Neuronal stem cell (in vitro differentiated cells): ENCODE data around the gene HOOK2.

Source experiments
- DNase-seq: peaks from one replicate; pipeline ENCODE4 v3.0.0-alpha.2; 2013; ENCODE audit warnings: low spot score
- H2AFZ ChIP-seq: one replicate; pipeline ENCODE4 v1.6.1; 2013; ENCODE audit warnings: mild to moderate bottlenecking, low read length, inconsistent platforms
- H2AK5ac ChIP-seq: 2 replicates; pipeline ENCODE4 v1.6.1; 2013; ENCODE audit warnings: low read depth, mild to moderate bottlenecking, inconsistent platforms, low read length, moderate library complexity, mixed read lengths
- H2BK120ac ChIP-seq: 2 replicates; pipeline ENCODE4 v1.6.1; 2013; ENCODE audit warnings: low read depth, mild to moderate bottlenecking, inconsistent platforms, low read length, moderate library complexity, mixed read lengths
- H2BK12ac ChIP-seq: one replicate; pipeline ENCODE4 v1.6.1; 2013; ENCODE audit warnings: low read length, inconsistent platforms
- H2BK15ac ChIP-seq: 2 replicates; pipeline ENCODE4 v1.6.1; 2013; ENCODE audit warnings: mild to moderate bottlenecking, low read length, inconsistent platforms, mixed read lengths
- H2BK5ac ChIP-seq: one replicate; pipeline ENCODE4 v1.6.1; 2013; ENCODE audit warnings: inconsistent platforms, mild to moderate bottlenecking, low read length, moderate library complexity
- H3K14ac ChIP-seq: one replicate; pipeline ENCODE4 v1.6.1; 2013; ENCODE audit warnings: low read length, inconsistent platforms
- H3K18ac ChIP-seq: 2 replicates; pipeline ENCODE4 v1.6.1; 2013; ENCODE audit warnings: low read length, inconsistent platforms
- H3K23ac ChIP-seq: 2 replicates; pipeline ENCODE4 v1.6.1; 2013; ENCODE audit warnings: low read depth, mild to moderate bottlenecking, mixed read lengths, low read length, inconsistent platforms; ENCODE audit not compliant: poor library complexity
- H3K27ac ChIP-seq: replicated peaks from 3 replicates; pipeline ENCODE4 v1.5.1; 2013; ENCODE audit warnings: low read length, inconsistent platforms
- H3K27me3 ChIP-seq, 3 experiments: 2 replicates each; pipeline ENCODE4 v1.6.1; 2013; ENCODE audit warnings: low read length in 3 of 3, mild to moderate bottlenecking in 2 of 3, inconsistent platforms in 1 of 3, low read depth in 1 of 3, mixed read lengths in 1 of 3, moderate library complexity in 1 of 3; ENCODE audit not compliant: control insufficient read depth in 3 of 3, insufficient read depth in 3 of 3
- H3K36me3 ChIP-seq, 2 donors: replicated peaks in 1 of 2; 2 replicates each; pipeline ENCODE4 v1.6.1; 2013; ENCODE audit warnings: low read length in 2 of 2; ENCODE audit not compliant: control insufficient read depth in 2 of 2, insufficient read depth in 2 of 2
- H3K4ac ChIP-seq: 2 replicates; pipeline ENCODE4 v1.6.1; 2013; ENCODE audit warnings: inconsistent platforms, mild to moderate bottlenecking, low read length, moderate library complexity
- H3K4me1 ChIP-seq, 2 donors: 1 replicate in 1 of 2; 2 replicates in 1 of 2; pipeline ENCODE4 v1.6.1; 2013; ENCODE audit warnings: low read length in 2 of 2, low read depth in 1 of 2; ENCODE audit not compliant: control insufficient read depth in 2 of 2, insufficient read depth in 1 of 2
- H3K4me2 ChIP-seq: one replicate; pipeline ENCODE4 v1.6.1; 2013; ENCODE audit warnings: mild to moderate bottlenecking, low read length, inconsistent platforms; ENCODE audit not compliant: insufficient read depth, poor library complexity, severe bottlenecking
- H3K4me3 ChIP-seq, 2 donors: 2 replicates each; pipeline ENCODE4 v1.5.1; 2013; ENCODE audit warnings: low read length in 2 of 2, mild to moderate bottlenecking in 2 of 2, inconsistent platforms in 1 of 2, moderate library complexity in 1 of 2
- H3K79me1 ChIP-seq: one replicate; pipeline ENCODE4 v1.6.1; 2013; ENCODE audit warnings: low read depth, mild to moderate bottlenecking, inconsistent platforms, low read length, moderate library complexity
- H3K9ac ChIP-seq: one replicate; pipeline ENCODE4 v1.6.1; 2013; ENCODE audit warnings: mild to moderate bottlenecking, low read depth, low read length, inconsistent platforms; ENCODE audit not compliant: poor library complexity
- H3K9me3 ChIP-seq, 2 donors: replicated peaks in 1 of 2; 2 replicates each; pipeline versions ENCODE3 to v1.6.1; 2013; ENCODE audit warnings: low read length in 2 of 2, mild to moderate bottlenecking in 2 of 2, inconsistent platforms in 1 of 2, low read depth in 1 of 2, mixed read lengths in 1 of 2, moderate library complexity in 1 of 2; ENCODE audit not compliant: control insufficient read depth in 2 of 2, insufficient read depth in 1 of 2
- H4K8ac ChIP-seq: one replicate; pipeline ENCODE4 v1.6.1; 2013; ENCODE audit warnings: low read depth, mild to moderate bottlenecking, inconsistent platforms, low read length, moderate library complexity
- H4K91ac ChIP-seq: one replicate; pipeline ENCODE4 v1.6.1; 2013; ENCODE audit warnings: low read length, low read depth, mild to moderate bottlenecking, inconsistent platforms; ENCODE audit not compliant: poor library complexity
- WGBS, 2 donors: extraction: QIAGEN DNeasy Blood & Tissue Kit; methylation state at CpG; one replicate each; pipeline ENCODE4 v1.1.7; 2013; ENCODE audit warnings: missing lambda C conversion rate in 2 of 2, mixed read lengths in 1 of 2; ENCODE audit not compliant: insufficient read length in 2 of 2, insufficient replicate concordance in 1 of 2; ENCODE audit errors: extremely low coverage in 2 of 2; 5-methylcytosine and 5-hydroxymethylcytosine counted together

Gene HOOK2

DNA sequence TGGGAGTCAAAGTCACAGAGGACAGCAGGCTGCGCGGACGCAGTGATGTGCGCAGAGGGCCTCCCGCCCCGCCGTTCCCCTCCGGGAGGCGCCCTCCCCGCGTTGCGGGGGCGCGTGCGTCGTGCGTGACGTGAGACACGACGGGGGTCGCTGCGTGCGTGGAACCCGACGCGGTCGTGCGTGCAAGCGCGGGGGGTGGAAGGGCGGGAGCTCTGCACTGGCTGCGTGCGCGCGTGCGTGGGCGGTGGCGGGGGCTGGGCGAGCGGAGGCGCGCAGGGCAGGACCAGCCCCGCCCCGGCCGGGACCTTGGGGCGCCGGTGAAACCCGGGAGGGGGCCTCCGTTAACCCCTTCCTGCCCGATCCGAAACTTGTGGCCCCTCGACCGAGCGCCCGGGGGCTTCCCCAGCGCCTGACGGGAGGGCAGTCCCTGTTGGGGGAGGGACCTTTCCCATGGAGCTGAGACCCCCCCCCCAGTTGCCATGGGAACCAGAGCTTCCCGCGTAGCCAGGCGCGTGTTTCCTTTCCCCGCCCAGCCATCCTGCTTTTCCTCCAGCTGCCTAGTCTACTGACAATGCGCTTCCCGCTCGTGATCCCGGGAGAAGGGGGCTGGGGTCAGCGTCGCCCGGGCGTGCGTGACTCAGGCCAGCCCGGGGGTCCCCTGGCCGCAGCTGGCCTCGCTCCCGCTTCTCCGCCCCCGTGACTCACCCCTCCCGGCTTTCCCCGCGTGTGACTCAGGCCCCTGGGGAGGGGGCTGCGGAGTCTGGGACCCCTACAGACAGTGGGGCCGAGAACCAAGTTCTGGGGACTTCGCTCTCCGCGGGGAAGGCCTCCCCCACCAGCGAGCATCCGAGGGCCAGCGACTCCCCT lies 7.3 kb upstream of the HOOK2 start:
- peak overlapping the region; percentile 75 for H3K23ac ChIP-seq
- H3K9me3 ChIP-seq, result peaks cover 0 to 2% of the 10 kb centered on the region in 2 donors
- peak overlapping the region; percentile 1 for H3K27ac ChIP-seq
- no peaks in the 10 kb centered on the region for H3K36me3 ChIP-seq
- peak overlapping the region; percentile 95 for H2BK120ac ChIP-seq
- peaks cover 0 to 3% (median 0%) of the 10 kb centered on the region in 3 experiments for H3K27me3 ChIP-seq
- H2BK12ac ChIP-seq, result peak overlapping the region; percentile 60
- peak overlapping the region; percentile 99 for H2AK5ac ChIP-seq
- no CpG with 5 or more reads among the region's 88 CpGs for WGBS, 2 donors
- no peaks in the 10 kb centered on the region for H3K79me1 ChIP-seq
- H2BK5ac ChIP-seq, result peak overlapping the region; percentile 96
- peak overlapping the region; percentile 99 for H2BK15ac ChIP-seq
- DNase-seq, result no peak
- H3K9ac ChIP-seq, result peak overlapping the region; percentile 95
- H2AFZ ChIP-seq, result peak overlapping the region; percentile 84
- peak overlapping the region; percentile 99 for H3K18ac ChIP-seq
- H4K8ac ChIP-seq, result no peak overlapping the region
- peak overlapping the region; percentile 46 to 80 for H3K4me3 ChIP-seq
- peak overlapping the region; percentile 94 for H3K4me2 ChIP-seq
- H3K14ac ChIP-seq, result peak overlapping the region; percentile 95
- H4K91ac ChIP-seq, result peak overlapping the region; percentile 99
- H3K4ac ChIP-seq, result peak overlapping the region; percentile 85
- peaks cover 23 to 49% of the 10 kb centered on the region in 2 donors for H3K4me1 ChIP-seq

GRCh38 chr19:12782174-12782423 lies 6.7 kb upstream of the HOOK2 start:
- Histone ChIP-seq H3K9me3 (peaks cover 0 to 2% of the 10 kb centered on the region in 2 donors), H3K4ac (peak overlapping the region; percentile 69), H3K4me1 (peaks cover 25 to 49% of the 10 kb centered on the region in 2 donors), H4K8ac (peak overlapping the region; percentile 97), H2BK15ac (peak overlapping the region; percentile 99), H3K4me3 (peak overlapping the region; percentile 46 to 80), H3K36me3 (no peaks in the 10 kb centered on the region), H3K18ac (peak overlapping the region; percentile 99), H2AFZ (peak overlapping the region; percentile 84), H4K91ac (peak overlapping the region; percentile 99), H2BK5ac (peak overlapping the region; percentile 96), H2BK120ac (peak overlapping the region; percentile 95), H3K9ac (peak overlapping the region; percentile 95), H3K4me2 (peak overlapping the region; percentile 94), H2BK12ac (no peak overlapping the region), H3K27ac (peak overlapping the region; percentile 1), H3K23ac (peak overlapping the region; percentile 75), H3K14ac (peak overlapping the region; percentile 77), H3K79me1 (no peaks in the 10 kb centered on the region), H3K27me3 (peaks cover 0 to 3% (median 0%) of the 10 kb centered on the region in 3 experiments), H2AK5ac (peak overlapping the region; percentile 90)
- WGBS, 2 donors, result no CpG with 5 or more reads among the region's 12 CpGs
- no peak for DNase-seq

- no peak overlapping the region for H3K27ac ChIP-seq
- H2AK5ac ChIP-seq, result no peak overlapping the region
- peak overlapping the region; percentile 47 for H3K14ac ChIP-seq
- no peak overlapping the region for H3K4ac ChIP-seq
- H3K79me1 ChIP-seq, result no peaks in the 10 kb centered on the region
- H2BK12ac ChIP-seq, result peak overlapping the region; percentile 93
- peaks cover 0 to 3% (median 0%) of the 10 kb centered on the region in 3 experiments for H3K27me3 ChIP-seq
- peak overlapping the region; percentile 80 for H3K18ac ChIP-seq
- peaks cover 0 to 2% of the 10 kb centered on the region in 2 donors for H3K9me3 ChIP-seq
- peaks cover 27 to 35% of the 10 kb centered on the region in 2 donors for H3K4me1 ChIP-seq
- H2BK120ac ChIP-seq, result no peak overlapping the region
- H2AFZ ChIP-seq, result peak overlapping the region; percentile 94
- H2BK5ac ChIP-seq, result no peak overlapping the region
- peak overlapping the region; percentile 81 for H3K23ac ChIP-seq
- no peak for DNase-seq
- H3K36me3 ChIP-seq, result peaks cover 0 to 1% of the 10 kb centered on the region in 2 donors
- peak overlapping the region; percentile 97 for H3K4me2 ChIP-seq
- peak overlapping the region in 1 of 2 donors; percentile 61 for H3K4me3 ChIP-seq
- WGBS, 2 donors, result no CpG with 5 or more reads among the region's 15 CpGs
- H2BK15ac ChIP-seq, result peak overlapping the region; percentile 45
- no peak overlapping the region for H3K9ac ChIP-seq
- no peak overlapping the region for H4K8ac ChIP-seq
- H4K91ac ChIP-seq, result no peak overlapping the region
These were observed 4.0 kb upstream of the HOOK2 start for GRCh38 chr19:12779162-12779993.

- peak overlapping the region in 1 of 2 donors; percentile 61 for H3K4me3 ChIP-seq
- peak overlapping the region; percentile 81 for H3K23ac ChIP-seq
- H2BK120ac ChIP-seq, result no peak overlapping the region
- no peak overlapping the region for H3K4ac ChIP-seq
- WGBS, 2 donors, result no CpG with 5 or more reads among the region's 6 CpGs
- no peaks in the 10 kb centered on the region for H3K79me1 ChIP-seq
- H2BK15ac ChIP-seq, result peak overlapping the region; percentile 45
- no peak overlapping the region for H4K8ac ChIP-seq
- H2AK5ac ChIP-seq, result no peak overlapping the region
- H3K14ac ChIP-seq, result peak overlapping the region; percentile 47
- peak overlapping the region; percentile 80 for H3K18ac ChIP-seq
- peak overlapping the region; percentile 97 for H3K4me2 ChIP-seq
- no peak overlapping the region for H2BK12ac ChIP-seq
- H3K27me3 ChIP-seq, result peaks cover 0 to 3% (median 0%) of the 10 kb centered on the region in 3 experiments
- H3K36me3 ChIP-seq, result peaks cover 0 to 2% of the 10 kb centered on the region in 2 donors
- H3K9me3 ChIP-seq, result peaks cover 0 to 2% of the 10 kb centered on the region in 2 donors
- H2BK5ac ChIP-seq, result no peak overlapping the region
- peaks cover 26 to 29% of the 10 kb centered on the region in 2 donors for H3K4me1 ChIP-seq
- no peak overlapping the region for H3K9ac ChIP-seq
- no peak overlapping the region for H3K27ac ChIP-seq
- no peak overlapping the region for H4K91ac ChIP-seq
- H2AFZ ChIP-seq, result peak overlapping the region; percentile 94
- DNase-seq, result no peak
These were observed 3.5 kb upstream of the HOOK2 start for GRCh38 chr19:12778905-12779161.
